HEK293 (cell line): Measurements from ENCODE around the gene PIF1.

Experiments
- OVOL3 ChIP-seq: fragments of 450-650 bp; formaldehyde crosslinking; IDR thresholded peaks from 2 replicates; pipeline ENCODE4 v1.5.1; 2016; ENCODE audit warnings: missing biosample characterization, missing genetic modification characterization
- REST ChIP-seq: fragments of 450-650 bp; formaldehyde crosslinking; IDR thresholded peaks from 2 replicates; pipeline ENCODE4 v1.5.1; 2016; ENCODE audit warnings: missing biosample characterization, missing genetic modification characterization
- TCF7L2 ChIP-seq: IDR thresholded peaks from 2 replicates; pipeline ENCODE4 v1.6.1; 2011; ENCODE audit warnings: low read depth, mild to moderate bottlenecking, inconsistent platforms, low read length, moderate library complexity, borderline replicate concordance
- ZBTB1 ChIP-seq: fragments of 450-650 bp; formaldehyde crosslinking; IDR thresholded peaks from 2 replicates; pipeline ENCODE4 v1.5.1; 2016; ENCODE audit warnings: missing biosample characterization, missing genetic modification characterization
- ZBTB26 ChIP-seq: fragments of 450-650 bp; formaldehyde crosslinking; optimal IDR thresholded peaks from 2 replicates; pipeline ENCODE3; 2016; ENCODE audit warnings: missing biosample characterization, mild to moderate bottlenecking, missing genetic modification characterization
- ZNF184 ChIP-seq: fragments of 450-650 bp; IDR thresholded peaks from 2 replicates; pipeline ENCODE4 v1.5.1; 2018; ENCODE audit warnings: missing biosample characterization, mild to moderate bottlenecking, missing genetic modification characterization
- ZNF19 ChIP-seq: fragments of 450-650 bp; formaldehyde crosslinking; IDR thresholded peaks from 2 replicates; pipeline ENCODE4; 2016; ENCODE audit warnings: missing biosample characterization, missing genetic modification characterization, low read depth
- ZNF23 ChIP-seq: fragments of 450-650 bp; formaldehyde crosslinking; IDR thresholded peaks from 2 replicates; pipeline ENCODE4 v1.5.1; 2016; ENCODE audit warnings: missing biosample characterization, missing genetic modification characterization, borderline replicate concordance
- ZNF350 ChIP-seq: fragments of 450-650 bp; formaldehyde crosslinking; IDR thresholded peaks from 2 replicates; pipeline ENCODE4 v1.5.0; 2017; ENCODE audit warnings: missing biosample characterization, mild to moderate bottlenecking, missing genetic modification characterization
- ZNF623 ChIP-seq: fragments of 450-650 bp; formaldehyde crosslinking; IDR thresholded peaks from 2 replicates; pipeline ENCODE4 v1.5.1; 2016; ENCODE audit warnings: missing biosample characterization, missing genetic modification characterization
- ZNF768 ChIP-seq: fragments of 450-650 bp; formaldehyde crosslinking; IDR thresholded peaks from 2 replicates; pipeline ENCODE4 v1.5.1; 2018; ENCODE audit warnings: missing biosample characterization, mild to moderate bottlenecking, missing genetic modification characterization

GRCh38 chr15:64845183-64845611 is 19.8 kb upstream of the PIF1 start:
- TF ChIP-seq TCF7L2 (no peak), ZNF768 (no peak), OVOL3 (tag by site-specific recombination) (no peak), ZBTB26 (no peak), REST (tag by site-specific recombination) (no peak), ZNF19 (tag by site-specific recombination) (no peak), ZNF623 (tag by site-specific recombination) (no peak), ZNF184 (no peak), ZNF23 (no peak), ZBTB1 (tag by site-specific recombination) (no peak), ZNF350 (tag by site-specific recombination) (no peak)
